Adipocyte (in vitro differentiated cells): ENCODE data around the gene IL19.
A peak's percentile ranks its signal among the peaks of the same experiment; 100 is the strongest.
"Not testable (repeated sequence)": the region's sequence is repeated elsewhere in the genome, so short reads cannot be mapped to it uniquely, and the experiment has no call there.

Experiments
- DNase-seq: peaks from one replicate; pipeline ENCODE4 v3.0.0-alpha.2; 2015; ENCODE audit warnings: low read depth
- H3K27me3 ChIP-seq: replicated peaks from 2 replicates; pipeline ENCODE4 v1.7.0; 2013; ENCODE audit warnings: mild to moderate bottlenecking, low read length, moderate library complexity; ENCODE audit not compliant: control insufficient read depth, insufficient read depth
- H3K36me3 ChIP-seq: 2 replicates; pipeline ENCODE4 v1.7.0; 2013; ENCODE audit warnings: low read length, mild to moderate bottlenecking, moderate library complexity; ENCODE audit not compliant: control insufficient read depth, insufficient read depth, severe bottlenecking
- H3K4me1 ChIP-seq: 2 replicates; pipeline ENCODE4 v1.7.0; 2013; ENCODE audit warnings: mild to moderate bottlenecking, low read length, moderate library complexity; ENCODE audit not compliant: control insufficient read depth, insufficient read depth
- H3K4me3 ChIP-seq: 2 replicates; pipeline ENCODE4 v1.7.0; 2013; ENCODE audit warnings: mild to moderate bottlenecking, low read length, moderate library complexity
- H3K9ac ChIP-seq: 2 replicates; pipeline ENCODE4 v1.7.0; 2013; ENCODE audit warnings: mild to moderate bottlenecking, low read length, moderate library complexity
- H3K9me3 ChIP-seq: 2 replicates; pipeline ENCODE4 v1.7.0; 2013; ENCODE audit warnings: mild to moderate bottlenecking, low read length, moderate library complexity; ENCODE audit not compliant: control insufficient read depth

Gene IL19

GRCh38 chr1:206839006-206839560 lies 68.5 kb downstream of the IL19 start:
- Histone ChIP-seq H3K27me3 (no peaks in the 10 kb centered on the region), H3K36me3 (no peaks in the 10 kb centered on the region), H3K9me3 (no peaks in the 10 kb centered on the region), H3K4me3 (no peak overlapping the region), H3K9ac (no peak overlapping the region), H3K4me1 (peaks cover 8% of the 10 kb centered on the region)
- no peak for DNase-seq

GRCh38 chr1:206839857-206840256 lies 69.3 kb downstream of the IL19 start:
- peaks cover 4% of the 10 kb centered on the region for H3K4me1 ChIP-seq
- no peak overlapping the region for H3K4me3 ChIP-seq
- no peak overlapping the region for H3K9ac ChIP-seq
- no peaks in the 10 kb centered on the region for H3K9me3 ChIP-seq
- H3K36me3 ChIP-seq: no peaks in the 10 kb centered on the region
- H3K27me3 ChIP-seq: no peaks in the 10 kb centered on the region
- DNase-seq: peak; percentile 26

- no peak for DNase-seq
- Histone ChIP-seq H3K9ac (no peak overlapping the region), H3K27me3 (no peaks in the 10 kb centered on the region), H3K4me1 (no peaks in the 10 kb centered on the region), H3K4me3 (no peak overlapping the region), H3K9me3 (no peaks in the 10 kb centered on the region), H3K36me3 (no peaks in the 10 kb centered on the region)
Observed at GRCh38 chr1:206841609-206842323, 71.2 kb downstream of the IL19 start.

- no peak overlapping the region for H3K4me3 ChIP-seq
- no peak for DNase-seq
Observed at GRCh38 chr1:206842854-206843253, 72.3 kb downstream of the IL19 start.

GRCh38 chr1:206843626-206844025 lies 73.1 kb downstream of the IL19 start:
- DNase-seq: no peak
- H3K9ac ChIP-seq: no peak overlapping the region
- H3K4me1 ChIP-seq: no peaks in the 10 kb centered on the region
- H3K4me3 ChIP-seq: no peak overlapping the region
- no peaks in the 10 kb centered on the region for H3K36me3 ChIP-seq
- H3K27me3 ChIP-seq: no peaks in the 10 kb centered on the region
- H3K9me3 ChIP-seq: no peaks in the 10 kb centered on the region

More at GRCh38 chr1:206842854-206843253, 72.3 kb downstream of the IL19 start:
- no peaks in the 10 kb centered on the region for H3K4me1 ChIP-seq
- H3K9ac ChIP-seq: no peak overlapping the region
- no peaks in the 10 kb centered on the region for H3K27me3 ChIP-seq
- no peaks in the 10 kb centered on the region for H3K9me3 ChIP-seq
- no peaks in the 10 kb centered on the region for H3K36me3 ChIP-seq

GRCh38 chr1:206846487-206846886 lies 75.9 kb downstream of the IL19 start:
- peaks cover 2% of the 10 kb centered on the region for H3K4me1 ChIP-seq
- H3K9ac ChIP-seq: no peak overlapping the region
- H3K9me3 ChIP-seq: no peaks in the 10 kb centered on the region
- DNase-seq: no peak
- no peak overlapping the region for H3K4me3 ChIP-seq
- H3K27me3 ChIP-seq: no peaks in the 10 kb centered on the region
- H3K36me3 ChIP-seq: no peaks in the 10 kb centered on the region

- Histone ChIP-seq H3K4me1 (peaks cover 4% of the 10 kb centered on the region), H3K27me3 (no peaks in the 10 kb centered on the region), H3K9me3 (no peaks in the 10 kb centered on the region), H3K36me3 (no peaks in the 10 kb centered on the region), H3K9ac (no peak overlapping the region), H3K4me3 (no peak overlapping the region)
- no peak for DNase-seq
Observed at GRCh38 chr1:206847337-206847834, 76.8 kb downstream of the IL19 start.

GRCh38 chr1:206847946-206848345 lies 77.4 kb downstream of the IL19 start:
- Histone ChIP-seq H3K27me3 (no peaks in the 10 kb centered on the region), H3K36me3 (no peaks in the 10 kb centered on the region)
- no peak for DNase-seq

GRCh38 chr1:206850401-206850800 lies 79.8 kb downstream of the IL19 start:
- Histone ChIP-seq H3K9me3 (no peaks in the 10 kb centered on the region), H3K27me3 (no peaks in the 10 kb centered on the region), H3K4me3 (no peak overlapping the region), H3K36me3 (no peaks in the 10 kb centered on the region), H3K4me1 (peaks cover 4% of the 10 kb centered on the region), H3K9ac (no peak overlapping the region)
- DNase-seq: no peak

More at GRCh38 chr1:206847946-206848345, 77.4 kb downstream of the IL19 start:
- Histone ChIP-seq H3K9ac (no peak overlapping the region), H3K4me3 (no peak overlapping the region), H3K9me3 (no peaks in the 10 kb centered on the region), H3K4me1 (peaks cover 4% of the 10 kb centered on the region)

- no peaks in the 10 kb centered on the region for H3K36me3 ChIP-seq
- H3K9me3 ChIP-seq: no peaks in the 10 kb centered on the region
- H3K4me1 ChIP-seq: peaks cover 4% of the 10 kb centered on the region
- peak; percentile 76 for DNase-seq
- peaks cover 3% of the 10 kb centered on the region for H3K27me3 ChIP-seq
- no peak overlapping the region for H3K4me3 ChIP-seq
- no peak overlapping the region for H3K9ac ChIP-seq
Observed at GRCh38 chr1:206851341-206852010, 80.9 kb downstream of the IL19 start.

GRCh38 chr1:206852662-206853061 lies 82.1 kb downstream of the IL19 start:
- H3K4me1 ChIP-seq, H3K9ac ChIP-seq, H3K27me3 ChIP-seq, H3K36me3 ChIP-seq, H3K4me3 ChIP-seq, DNase-seq, H3K9me3 ChIP-seq: not testable (repeated sequence)
